Thyroid gland (tissue), 4 donors: ENCODE data around the gene DSG3. TPM values are rescaled to one million over a fixed set of nuclear protein-coding genes. Genes with fewer than 3 reads are reported as not detected.

ENCODE experiments used
- DNase-seq, 2 donors: peaks; one replicate each; pipeline ENCODE4 v3.0.0-alpha.2; 2019
- H3K27ac ChIP-seq, 3 donors: fragments of 200-600 bp; sonication (generic); 1 replicate in 2 of 3; 2 replicates in 1 of 3; pipeline ENCODE4 v1.5.1; 2016 to 2019; ENCODE audit warnings: mild to moderate bottlenecking in 1 of 3, moderate library complexity in 1 of 3
- H3K27me3 ChIP-seq: fragments of 200-600 bp; sonication (generic); one replicate; pipeline ENCODE4 v1.5.1; 2019
- H3K36me3 ChIP-seq, 2 donors: fragments of 200-600 bp; sonication (generic); one replicate each; pipeline ENCODE4 v1.5.1; 2016 to 2019
- H3K4me1 ChIP-seq, 2 donors: fragments of 200-600 bp; sonication (generic); one replicate each; pipeline ENCODE4 v1.5.1; 2017 to 2019
- H3K4me3 ChIP-seq, 3 donors: fragments of 200-600 bp; sonication (generic); replicated peaks in 1 of 3; 1 replicate in 2 of 3; 2 replicates in 1 of 3; pipeline ENCODE4 v1.5.1; 2016; ENCODE audit warnings: mild to moderate bottlenecking in 1 of 3
- H3K9me3 ChIP-seq: fragments of 200-600 bp; sonication (generic); one replicate; pipeline ENCODE4 v1.5.1; 2017
- CTCF ChIP-seq, 6 experiments: fragments of 200-600 bp in 3 of 6; fragments of 450-650 bp in 3 of 6; sonication (generic) in 3 of 6; IDR thresholded peaks; one replicate each; pipeline ENCODE4 v1.5.1; 2016 to 2019; ENCODE audit warnings: antibody characterized with exemption in 6 of 6, mild to moderate bottlenecking in 2 of 6, inconsistent platforms in 1 of 6, moderate library complexity in 1 of 6
- POLR2A ChIP-seq, 2 donors: fragments of 450-650 bp; IDR thresholded peaks; one replicate each; pipeline ENCODE4 v1.6.1; 2017; ENCODE audit warnings: antibody characterized with exemption in 2 of 2, mild to moderate bottlenecking in 2 of 2, moderate library complexity in 1 of 2
- WGBS, 2 donors: methylation state at CpG; one replicate each; pipeline ENCODE4 v1.1.5; 2017; 5-methylcytosine and 5-hydroxymethylcytosine counted together
- intact Hi-C: fragments of 100-400 bp; cut with DNase I; formaldehyde crosslinking; loops from one replicate; pipeline ENCODE4 v1.15.1; 2023
- total RNA-seq, 4 donors: library from RNA; depleted of rRNA; stranded (reverse); fragments of >200 nt; gene quantifications; one replicate each; pipeline ENCODE4 v1.2.3, GENCODE V29; 2016

Gene DSG3
- total RNA-seq: under 1 TPM in 1 of 4 donors, not detected in 3; 0.10 TPM

GRCh38 chr18:31447530-31448191, at the start of gene DSG3:
TSS of gene DSG3 (plus strand) at chr18:31447741. CDS start at chr18:31447878, 137 bp downstream.
- H3K4me3 ChIP-seq: no peak within 1 kb of the TSS
- H3K9me3 ChIP-seq: no peaks in the 10 kb centered on the region
- no peak for TF ChIP-seq POLR2A (IDR thresholded peaks at IDR 0.05)
- TF ChIP-seq CTCF (IDR thresholded peaks at IDR 0.05): no peak
- H3K4me1 ChIP-seq: no peaks in the 10 kb centered on the region
- no peaks in the 10 kb centered on the region for H3K36me3 ChIP-seq
- H3K27me3 ChIP-seq: no peaks in the 10 kb centered on the region
- intact Hi-C loops: no loop called here
- no peak for DNase-seq
- 60 to 65% methylated on average over 9 of the region's 9 CpGs for WGBS, 2 donors
- H3K27ac ChIP-seq: no peak within 1 kb of the TSS

- H3K27ac ChIP-seq: no peak overlapping the region
- intact Hi-C loops: no loop called here
- H3K9me3 ChIP-seq: no peaks in the 10 kb centered on the region
- H3K27me3 ChIP-seq: no peaks in the 10 kb centered on the region
- no peak for TF ChIP-seq POLR2A (IDR thresholded peaks at IDR 0.05)
- TF ChIP-seq CTCF (IDR thresholded peaks at IDR 0.05): no peak
- no peak overlapping the region for H3K4me3 ChIP-seq
- no peaks in the 10 kb centered on the region for H3K4me1 ChIP-seq
- no peaks in the 10 kb centered on the region for H3K36me3 ChIP-seq
- WGBS, 2 donors: 62 to 67% methylated on average over 2 of the region's 2 CpGs
- DNase-seq: no peak
Observed at GRCh38 chr18:31398191-31398590, 49.4 kb upstream of the DSG3 start.

- no peaks in the 10 kb centered on the region for H3K36me3 ChIP-seq
Observed at GRCh38 chr18:31399306-31400032, 48.1 kb upstream of the DSG3 start.

GRCh38 chr18:31401156-31402025, 46.1 kb upstream of the DSG3 start:
- intact Hi-C loops: no loop called here
- WGBS, 2 donors: 86 to 90% methylated on average over 6 of the region's 6 CpGs
- no peaks in the 10 kb centered on the region for H3K36me3 ChIP-seq

More at GRCh38 chr18:31399306-31400032, 48.1 kb upstream of the DSG3 start:
- no peak for DNase-seq
- H3K27me3 ChIP-seq: no peaks in the 10 kb centered on the region
- no peak overlapping the region for H3K4me3 ChIP-seq
- H3K4me1 ChIP-seq: no peaks in the 10 kb centered on the region
- WGBS, 2 donors: 73 to 79% methylated on average over 6 of the region's 6 CpGs
- no peak for TF ChIP-seq CTCF (IDR thresholded peaks at IDR 0.05)
- no peak for TF ChIP-seq POLR2A (IDR thresholded peaks at IDR 0.05)
- no peaks in the 10 kb centered on the region for H3K9me3 ChIP-seq
- intact Hi-C loops: no loop called here
- H3K27ac ChIP-seq: no peak overlapping the region

More at GRCh38 chr18:31401156-31402025, 46.1 kb upstream of the DSG3 start:
- no peak overlapping the region for H3K27ac ChIP-seq
- H3K4me3 ChIP-seq: no peak overlapping the region
- TF ChIP-seq POLR2A (IDR thresholded peaks at IDR 0.05): no peak
- TF ChIP-seq CTCF (IDR thresholded peaks at IDR 0.05): no peak
- no peak for DNase-seq
- no peaks in the 10 kb centered on the region for H3K4me1 ChIP-seq
- no peaks in the 10 kb centered on the region for H3K9me3 ChIP-seq
- H3K27me3 ChIP-seq: no peaks in the 10 kb centered on the region
